ENCODE results near the gene ZC3H14. TPM values are rescaled to one million over a fixed set of nuclear protein-coding genes. Genes with fewer than 3 reads are reported as not detected.

Gene ZC3H14
- total RNA-seq, 1 donor from 2014 or later: 63.4 TPM

DNA sequence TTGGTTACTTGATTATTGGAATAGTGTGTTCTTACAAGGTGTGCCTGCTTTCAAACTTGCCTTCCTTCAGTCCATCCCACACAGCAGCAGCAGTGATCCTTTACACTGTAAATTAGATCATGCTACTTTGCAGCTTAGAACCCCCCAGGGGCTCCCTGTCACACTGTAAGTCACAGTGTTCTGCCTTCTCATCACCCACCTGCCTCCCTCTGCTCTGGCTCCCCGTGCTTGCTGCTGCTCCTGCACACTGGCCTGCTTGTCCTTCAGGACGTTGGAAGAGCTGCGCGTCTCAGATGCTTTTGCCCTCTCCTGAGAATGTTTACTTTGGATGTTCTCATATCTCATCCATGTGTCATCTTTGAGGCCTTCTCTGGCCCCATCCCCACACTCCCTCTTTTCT is 27.3 kb downstream of the ZC3H14 start:
- Histone ChIP-seq H3K4me3 (no peak overlapping the region), H3K4me1 (no peaks in the 10 kb centered on the region), H3K27me3 (no peaks in the 10 kb centered on the region), H3K27ac (no peak overlapping the region), H3K36me3 (peaks cover 85% of the 10 kb centered on the region), H3K9me3 (no peaks in the 10 kb centered on the region)
- TF ChIP-seq, protein P1, sequence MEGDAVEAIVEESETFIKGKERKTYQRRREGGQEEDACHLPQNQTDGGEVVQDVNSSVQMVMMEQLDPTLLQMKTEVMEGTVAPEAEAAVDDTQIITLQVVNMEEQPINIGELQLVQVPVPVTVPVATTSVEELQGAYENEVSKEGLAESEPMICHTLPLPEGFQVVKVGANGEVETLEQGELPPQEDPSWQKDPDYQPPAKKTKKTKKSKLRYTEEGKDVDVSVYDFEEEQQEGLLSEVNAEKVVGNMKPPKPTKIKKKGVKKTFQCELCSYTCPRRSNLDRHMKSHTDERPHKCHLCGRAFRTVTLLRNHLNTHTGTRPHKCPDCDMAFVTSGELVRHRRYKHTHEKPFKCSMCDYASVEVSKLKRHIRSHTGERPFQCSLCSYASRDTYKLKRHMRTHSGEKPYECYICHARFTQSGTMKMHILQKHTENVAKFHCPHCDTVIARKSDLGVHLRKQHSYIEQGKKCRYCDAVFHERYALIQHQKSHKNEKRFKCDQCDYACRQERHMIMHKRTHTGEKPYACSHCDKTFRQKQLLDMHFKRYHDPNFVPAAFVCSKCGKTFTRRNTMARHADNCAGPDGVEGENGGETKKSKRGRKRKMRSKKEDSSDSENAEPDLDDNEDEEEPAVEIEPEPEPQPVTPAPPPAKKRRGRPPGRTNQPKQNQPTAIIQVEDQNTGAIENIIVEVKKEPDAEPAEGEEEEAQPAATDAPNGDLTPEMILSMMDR (IDR thresholded peaks at IDR 0.05): no peak
- DNase-seq (no peak), ATAC-seq (no peak)
- intact Hi-C loops (cut with DNase I): no loop called here

DNA sequence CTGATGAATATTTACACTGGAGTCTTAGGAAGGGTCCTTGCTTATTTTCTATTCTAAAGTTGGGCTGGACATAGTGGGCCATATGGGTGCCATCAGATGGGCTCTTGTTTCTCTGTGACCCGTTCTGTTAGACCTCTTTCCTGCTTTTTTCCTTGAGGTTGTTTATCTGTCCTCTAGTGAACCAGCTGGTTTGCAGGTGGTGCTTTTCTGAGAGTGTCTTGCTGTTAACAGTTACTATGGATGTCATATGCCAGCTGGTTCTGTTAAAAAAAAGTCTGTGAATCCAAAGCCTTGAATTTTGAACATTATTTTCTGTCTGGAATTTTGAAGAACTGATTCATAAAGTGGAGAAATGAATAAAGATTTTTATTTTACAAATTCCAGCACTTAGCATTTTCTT is 29.2 kb downstream of the ZC3H14 start:
- H3K9me3 ChIP-seq: no peaks in the 10 kb centered on the region
- no peak overlapping the region for H3K27ac ChIP-seq
- peaks cover 87% of the 10 kb centered on the region for H3K36me3 ChIP-seq
- intact Hi-C loops (cut with DNase I): no loop called here
- no peaks in the 10 kb centered on the region for H3K4me1 ChIP-seq
- TF ChIP-seq, protein P1 (IDR thresholded peaks at IDR 0.05): no peak
- DNase-seq (no peak), ATAC-seq (no peak)
- H3K27me3 ChIP-seq: no peaks in the 10 kb centered on the region
- H3K4me3 ChIP-seq: no peak overlapping the region

DNA sequence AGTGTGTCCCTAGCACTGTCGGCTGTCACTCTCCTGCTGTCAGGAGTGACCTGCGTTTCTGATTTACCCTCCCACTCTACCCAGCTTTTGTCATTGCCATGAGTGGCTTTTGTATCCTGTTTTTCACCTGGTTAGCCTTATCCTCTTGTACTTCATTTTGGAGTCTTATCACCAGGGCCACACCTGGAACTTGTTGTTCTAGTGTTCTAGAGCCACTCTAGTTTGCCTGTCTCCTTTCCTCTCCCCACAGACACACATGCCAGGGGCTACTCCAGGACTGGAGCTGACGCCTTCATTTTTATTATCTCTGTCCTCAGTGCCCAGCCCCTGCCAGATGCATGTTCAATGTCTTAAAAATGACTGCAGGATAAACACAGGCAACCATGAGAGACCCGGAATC is 34.2 kb downstream of the ZC3H14 start:
- DNase-seq (no peak), ATAC-seq (peak; percentile 73)
- no peaks in the 10 kb centered on the region for H3K4me1 ChIP-seq
- TF ChIP-seq, protein P1 (IDR thresholded peaks at IDR 0.05): no peak
- no peak overlapping the region for H3K4me3 ChIP-seq
- intact Hi-C loops (cut with DNase I): no loop called here
- H3K9me3 ChIP-seq: no peaks in the 10 kb centered on the region
- no peaks in the 10 kb centered on the region for H3K27me3 ChIP-seq
- peaks cover 90% of the 10 kb centered on the region for H3K36me3 ChIP-seq
- H3K27ac ChIP-seq: no peak overlapping the region

DNA sequence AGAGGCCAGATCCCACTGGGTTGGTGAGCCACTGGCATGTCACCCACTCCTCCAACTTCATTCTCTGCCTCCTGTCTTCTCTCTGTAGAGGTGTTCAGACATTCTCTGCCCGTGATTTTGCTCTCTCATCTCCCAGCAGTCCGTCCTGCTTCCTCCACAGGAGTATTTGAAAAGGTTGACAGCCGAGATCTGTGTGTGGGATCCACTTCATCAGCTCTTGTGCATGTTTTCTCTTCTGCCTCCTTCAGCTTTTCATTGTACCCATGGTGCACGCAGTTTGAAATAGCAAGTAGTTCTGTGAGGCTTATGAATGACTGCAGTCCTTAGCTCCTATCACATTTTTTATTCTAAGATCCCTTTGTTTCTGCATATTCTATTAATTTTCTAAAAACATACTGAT is 34.8 kb downstream of the ZC3H14 start:
- peaks cover 93% of the 10 kb centered on the region for H3K36me3 ChIP-seq

DNA sequence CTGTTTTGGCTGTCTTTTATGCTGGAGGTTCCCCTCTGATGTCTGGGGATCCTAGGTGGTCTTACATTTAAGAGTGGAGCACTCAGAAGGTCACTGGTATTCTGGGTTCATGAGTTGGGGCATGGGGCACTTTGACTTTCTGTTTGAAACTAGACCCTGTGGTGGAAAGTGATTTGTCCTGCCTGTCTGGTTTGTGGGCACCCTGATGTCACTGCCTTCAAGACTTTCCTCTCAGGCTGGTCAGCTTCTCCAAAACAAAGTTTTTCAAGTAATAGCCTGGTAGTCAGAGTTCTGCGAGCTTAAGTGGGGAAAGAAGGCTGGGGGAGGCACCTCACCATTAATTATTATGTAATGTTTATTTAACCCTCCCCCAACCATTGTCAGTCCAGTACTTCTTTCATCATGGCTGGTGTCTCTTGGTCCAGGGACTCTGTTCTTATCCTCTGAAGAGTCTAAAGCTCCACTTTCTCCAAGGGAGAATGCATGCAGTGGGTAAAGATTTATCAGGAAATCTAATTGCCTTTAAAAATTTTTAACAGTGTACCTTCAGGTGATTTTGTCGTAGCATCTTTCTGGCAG is 35.3 kb downstream of the ZC3H14 start:
- Histone ChIP-seq H3K9me3 (no peaks in the 10 kb centered on the region), H3K27me3 (no peaks in the 10 kb centered on the region), H3K4me3 (no peak overlapping the region), H3K4me1 (no peaks in the 10 kb centered on the region), H3K27ac (no peak overlapping the region), H3K36me3 (peaks cover 93% of the 10 kb centered on the region)
- ATAC-seq (no peak), DNase-seq (no peak)
- intact Hi-C loops (cut with DNase I): no loop called here
- TF ChIP-seq, protein P1 (IDR thresholded peaks at IDR 0.05): no peak

More for the DNA sequence above, 34.8 kb downstream of the ZC3H14 start:
- no peaks in the 10 kb centered on the region for H3K9me3 ChIP-seq
- H3K27me3 ChIP-seq: no peaks in the 10 kb centered on the region
- intact Hi-C loops (cut with DNase I): no loop called here
- DNase-seq (no peak), ATAC-seq (peak; percentile 12)
- no peak overlapping the region for H3K27ac ChIP-seq
- no peak overlapping the region for H3K4me3 ChIP-seq
- no peaks in the 10 kb centered on the region for H3K4me1 ChIP-seq
- TF ChIP-seq, protein P1 (IDR thresholded peaks at IDR 0.05): no peak

DNA sequence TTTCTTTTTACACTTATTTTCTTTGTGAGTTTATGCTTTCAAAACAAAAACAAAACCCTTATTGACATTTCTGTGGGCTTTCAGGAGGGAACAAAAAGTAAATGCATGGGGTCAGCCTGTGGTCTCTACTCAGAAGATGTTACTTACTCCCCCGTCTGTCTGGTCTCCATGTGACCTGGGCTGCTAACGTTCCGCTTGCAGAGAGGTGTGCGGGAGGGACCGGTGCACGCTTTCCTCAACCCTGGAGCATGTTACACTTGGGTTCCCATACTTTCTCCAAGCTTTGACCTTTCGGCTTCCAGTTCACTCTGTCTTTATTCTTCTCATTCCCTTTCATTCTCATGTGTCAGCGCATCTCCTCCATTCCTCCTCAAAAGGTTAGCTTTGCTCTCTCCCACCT is 36.5 kb downstream of the ZC3H14 start:
- H3K4me3 ChIP-seq: no peak overlapping the region
- ATAC-seq (no peak), DNase-seq (no peak)
- no peaks in the 10 kb centered on the region for H3K27me3 ChIP-seq
- H3K36me3 ChIP-seq: peaks cover 94% of the 10 kb centered on the region
- H3K4me1 ChIP-seq: no peaks in the 10 kb centered on the region
- intact Hi-C loops (cut with DNase I): no loop called here
- no peak overlapping the region for H3K27ac ChIP-seq
- no peaks in the 10 kb centered on the region for H3K9me3 ChIP-seq
- TF ChIP-seq, protein P1 (IDR thresholded peaks at IDR 0.05): no peak

All from upper lobe of right lung (tissue), 1 donor.